Trophoblast cell (in vitro differentiated cells and primary cell): Measurements from ENCODE around the gene USP53.
"Not testable (repeated sequence)": the region's sequence is repeated elsewhere in the genome, so short reads cannot be mapped to it uniquely, and the experiment has no call there.

ENCODE experiments used
- DNase-seq, 2 donors: peaks; one replicate each; pipeline ENCODE4 v3.0.0-alpha.2; 2016
- H2AFZ ChIP-seq: 2 replicates; pipeline ENCODE4 v1.6.1; 2013; ENCODE audit warnings: low read length, moderate library complexity, mild to moderate bottlenecking; ENCODE audit not compliant: insufficient read depth, poor library complexity
- H2AK5ac ChIP-seq: 2 replicates; pipeline ENCODE4 v1.6.1; 2013; ENCODE audit warnings: mild to moderate bottlenecking, low read length
- H2BK120ac ChIP-seq: 2 replicates; pipeline ENCODE4 v1.6.1; 2013; ENCODE audit warnings: low read length, mild to moderate bottlenecking, moderate library complexity; ENCODE audit not compliant: insufficient read depth, poor library complexity
- H2BK12ac ChIP-seq: 2 replicates; pipeline ENCODE4 v1.6.1; 2013; ENCODE audit warnings: mild to moderate bottlenecking, low read length, moderate library complexity
- H2BK5ac ChIP-seq: 2 replicates; pipeline ENCODE4 v1.6.1; 2013; ENCODE audit warnings: low read length, low read depth, moderate library complexity, mild to moderate bottlenecking; ENCODE audit not compliant: poor library complexity
- H3K14ac ChIP-seq: 2 replicates; pipeline ENCODE4 v1.6.1; 2013; ENCODE audit warnings: mild to moderate bottlenecking, low read length
- H3K18ac ChIP-seq: 2 replicates; pipeline ENCODE4 v1.6.1; 2013; ENCODE audit warnings: mild to moderate bottlenecking, low read length
- H3K23ac ChIP-seq: 2 replicates; pipeline ENCODE4 v1.6.1; 2013; ENCODE audit warnings: low read length
- H3K27ac ChIP-seq: 2 replicates; pipeline ENCODE4 v1.5.1; 2013; ENCODE audit warnings: low read depth, mild to moderate bottlenecking, inconsistent platforms, low read length, moderate library complexity
- H3K27me3 ChIP-seq: 2 replicates; pipeline ENCODE4 v1.6.1; 2013; ENCODE audit warnings: inconsistent platforms, mild to moderate bottlenecking, low read length, moderate library complexity; ENCODE audit not compliant: insufficient read depth
- H3K36me3 ChIP-seq, 2 experiments: 1 replicate in 1 of 2; 2 replicates in 1 of 2; pipeline ENCODE4 v1.6.1; 2013; ENCODE audit warnings: low read length in 2 of 2, mild to moderate bottlenecking in 2 of 2, moderate library complexity in 1 of 2; ENCODE audit not compliant: insufficient read depth in 2 of 2, control insufficient read depth in 1 of 2
- H3K4ac ChIP-seq: 2 replicates; pipeline ENCODE4 v1.6.1; 2013; ENCODE audit warnings: low read depth, mild to moderate bottlenecking, low read length, moderate library complexity
- H3K4me1 ChIP-seq, 2 experiments: 1 replicate in 1 of 2; 2 replicates in 1 of 2; pipeline ENCODE4 v1.6.1; 2013; ENCODE audit warnings: low read length in 2 of 2, mild to moderate bottlenecking in 2 of 2, moderate library complexity in 1 of 2; ENCODE audit not compliant: insufficient read depth in 2 of 2, control insufficient read depth in 1 of 2
- H3K4me2 ChIP-seq: 2 replicates; pipeline ENCODE4 v1.6.1; 2013; ENCODE audit warnings: inconsistent platforms, mild to moderate bottlenecking, low read length, moderate library complexity
- H3K4me3 ChIP-seq: 2 replicates; pipeline ENCODE4 v1.5.1; 2013; ENCODE audit warnings: mild to moderate bottlenecking, low read depth, low read length, inconsistent platforms
- H3K79me1 ChIP-seq: one replicate; pipeline ENCODE4 v1.6.1; 2013; ENCODE audit warnings: low read length
- H3K79me2 ChIP-seq: 2 replicates; pipeline ENCODE4 v1.6.1; 2013; ENCODE audit warnings: low read length, mild to moderate bottlenecking; ENCODE audit not compliant: control insufficient read depth, insufficient read depth, poor library complexity
- H3K9ac ChIP-seq: 2 replicates; pipeline ENCODE4 v1.6.1; 2013; ENCODE audit warnings: mild to moderate bottlenecking, low read length
- H3K9me3 ChIP-seq: 2 replicates; pipeline ENCODE4 v1.6.1; 2013; ENCODE audit warnings: low read depth, mild to moderate bottlenecking, control low read depth, inconsistent platforms, low read length; ENCODE audit not compliant: insufficient read depth
- H4K12ac ChIP-seq: 2 replicates; pipeline ENCODE4 v1.6.1; 2013; ENCODE audit warnings: low read depth, mild to moderate bottlenecking, low read length, moderate library complexity
- H4K8ac ChIP-seq: 2 replicates; pipeline ENCODE4 v1.6.1; 2013; ENCODE audit warnings: low read depth, mild to moderate bottlenecking, low read length, moderate library complexity
- H4K91ac ChIP-seq: one replicate; pipeline ENCODE4 v1.6.1; 2013; ENCODE audit warnings: low read depth, mild to moderate bottlenecking, low read length, moderate library complexity
- WGBS: extraction: QIAGEN DNeasy Blood & Tissue Kit; methylation state at CpG from one replicate; pipeline ENCODE4 v1.1.7; 2013; ENCODE audit warnings: missing lambda C conversion rate; ENCODE audit not compliant: insufficient read length, insufficient coverage; ENCODE audit errors: extremely low coverage; 5-methylcytosine and 5-hydroxymethylcytosine counted together

Gene USP53

DNA sequence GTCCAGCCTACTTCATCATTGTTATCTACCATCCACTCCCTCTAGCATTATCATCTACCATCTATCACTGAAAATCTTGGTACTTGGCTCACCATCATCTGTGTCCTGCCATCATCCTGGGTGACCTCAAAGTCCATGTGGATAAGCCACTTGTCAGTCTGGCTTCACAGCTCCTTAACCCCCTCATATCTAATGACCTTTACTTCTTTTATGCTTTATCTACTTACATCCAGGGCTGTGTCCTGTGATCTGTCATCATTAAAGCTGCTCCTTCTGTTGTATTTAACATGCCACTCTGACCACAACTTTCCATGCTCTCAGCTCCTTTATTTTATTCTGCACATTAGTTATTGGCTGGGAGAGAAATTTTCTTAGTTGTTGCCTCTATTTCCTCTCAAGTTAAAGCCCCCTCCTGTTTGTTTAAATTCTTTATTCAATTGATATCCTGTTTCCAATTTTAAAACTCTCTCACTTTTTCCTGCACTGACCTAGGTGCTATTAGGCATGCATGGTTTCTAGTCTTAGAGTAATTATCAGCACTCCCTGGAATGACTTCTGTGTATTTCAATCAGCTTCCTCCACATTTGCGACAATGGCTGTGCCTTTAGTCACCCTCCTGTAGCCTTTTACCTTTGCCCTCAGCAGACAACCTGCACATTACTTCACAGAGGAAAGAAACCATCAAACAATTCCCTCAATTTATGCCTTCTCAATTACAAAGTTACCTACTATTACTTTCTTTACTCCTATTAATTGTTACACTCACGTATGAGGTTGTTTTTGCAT is 117.5 kb downstream of the USP53 start:
- H2BK5ac ChIP-seq: no peak overlapping the region
- no peak overlapping the region for H3K23ac ChIP-seq
- WGBS: no CpG with 5 or more reads among the region's 2 CpGs
- H3K4me1 ChIP-seq: no peaks in the 10 kb centered on the region
- H3K18ac ChIP-seq: no peak overlapping the region
- H3K4ac ChIP-seq: no peak overlapping the region
- H3K36me3 ChIP-seq: no peaks in the 10 kb centered on the region
- H2BK12ac ChIP-seq: no peak overlapping the region
- H3K27ac ChIP-seq: no peak overlapping the region
- no peak overlapping the region for H3K9ac ChIP-seq
- DNase-seq: no peak
- H3K14ac ChIP-seq: no peak overlapping the region
- H3K27me3 ChIP-seq: no peaks in the 10 kb centered on the region
- H3K79me1 ChIP-seq: no peaks in the 10 kb centered on the region
- H3K79me2 ChIP-seq: no peaks in the 10 kb centered on the region
- H4K12ac ChIP-seq: no peak overlapping the region
- no peaks in the 10 kb centered on the region for H3K9me3 ChIP-seq
- no peak overlapping the region for H4K91ac ChIP-seq
- H2AK5ac ChIP-seq: no peak overlapping the region
- no peak overlapping the region for H2AFZ ChIP-seq
- H2BK120ac ChIP-seq: no peak overlapping the region
- H3K4me3 ChIP-seq: no peak overlapping the region
- H3K4me2 ChIP-seq: no peak overlapping the region
- no peak overlapping the region for H4K8ac ChIP-seq

DNA sequence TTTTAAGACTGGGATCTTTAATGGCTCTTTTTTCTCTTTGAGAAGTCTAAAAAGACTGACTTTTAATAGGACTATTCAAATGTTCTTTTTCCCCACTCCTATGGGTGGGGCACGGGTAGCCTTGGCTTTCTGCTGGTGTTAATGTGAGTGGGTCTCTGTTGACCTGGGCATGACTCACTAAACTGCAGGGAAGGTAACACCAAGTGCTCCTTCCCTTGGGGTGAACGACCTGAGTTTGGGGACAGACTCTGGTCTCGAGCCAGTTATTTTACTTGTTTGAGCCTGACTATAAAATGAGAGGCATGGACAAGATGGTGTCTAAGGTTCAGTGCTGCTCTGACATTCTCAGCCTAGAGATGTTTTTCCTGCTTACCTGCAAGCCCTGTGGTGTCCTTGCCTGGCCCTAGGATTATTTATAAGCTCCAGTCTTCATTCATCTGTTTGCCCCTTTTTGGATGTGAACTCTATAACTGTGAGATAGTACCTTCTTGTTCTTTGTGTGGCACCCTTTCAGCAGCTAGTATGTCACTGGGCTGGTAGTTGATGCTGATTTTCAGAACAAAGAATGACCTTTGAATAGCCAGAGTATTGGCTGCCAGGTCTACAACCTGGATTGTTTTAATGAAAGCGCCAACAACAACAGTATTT is 123.9 kb downstream of the USP53 start:
- not testable (repeated sequence) for H3K79me1 ChIP-seq, H3K36me3 ChIP-seq, H2AFZ ChIP-seq, H3K4me1 ChIP-seq, H3K4me2 ChIP-seq, H3K4ac ChIP-seq, DNase-seq, H3K14ac ChIP-seq, H3K23ac ChIP-seq, H3K27ac ChIP-seq, H2BK5ac ChIP-seq, H3K9ac ChIP-seq, H2AK5ac ChIP-seq, H4K91ac ChIP-seq, H3K18ac ChIP-seq, H3K27me3 ChIP-seq, H2BK120ac ChIP-seq, H3K79me2 ChIP-seq, H3K4me3 ChIP-seq, H4K12ac ChIP-seq, H3K9me3 ChIP-seq, H4K8ac ChIP-seq, H2BK12ac ChIP-seq
- WGBS: no CpG with 5 or more reads among the region's 4 CpGs

- Histone ChIP-seq H3K9me3 (no peaks in the 10 kb centered on the region), H2BK5ac (no peak overlapping the region), H4K91ac (no peak overlapping the region), H2AFZ (no peak overlapping the region), H3K23ac (no peak overlapping the region), H3K4me3 (no peak overlapping the region), H3K18ac (no peak overlapping the region), H3K4ac (no peak overlapping the region), H3K36me3 (no peaks in the 10 kb centered on the region), H3K79me1 (no peaks in the 10 kb centered on the region), H3K9ac (no peak overlapping the region), H3K14ac (no peak overlapping the region), H4K8ac (no peak overlapping the region), H4K12ac (no peak overlapping the region), H3K27me3 (no peaks in the 10 kb centered on the region), H3K4me2 (no peak overlapping the region), H2BK120ac (no peak overlapping the region), H3K27ac (no peak overlapping the region), H2AK5ac (no peak overlapping the region), H3K79me2 (no peaks in the 10 kb centered on the region), H3K4me1 (no peaks in the 10 kb centered on the region), H2BK12ac (no peak overlapping the region)
- no CpG with 5 or more reads among the region's 1 CpG for WGBS
- no peak for DNase-seq
These were observed 124.5 kb downstream of the USP53 start for GRCh38 chr4:119337010-119337409.

DNA sequence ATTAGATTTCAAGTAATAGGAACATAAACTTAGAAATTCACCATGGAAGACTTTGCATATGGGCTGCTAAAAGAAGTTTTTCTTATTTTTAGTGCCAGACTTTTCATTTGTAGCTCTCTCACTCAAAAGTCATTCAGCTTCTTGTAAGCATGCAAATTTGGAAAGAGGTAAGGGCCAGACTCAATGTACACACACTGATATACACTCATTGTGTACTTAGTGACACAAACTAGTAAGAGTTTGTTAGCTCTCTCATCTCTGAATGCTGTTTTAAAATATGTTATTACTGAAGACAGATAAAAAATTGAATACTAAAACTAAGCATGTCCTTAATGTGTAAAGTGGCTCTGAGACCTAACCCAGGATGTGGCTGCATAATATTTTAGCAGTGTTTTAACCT is 127.4 kb downstream of the USP53 start:
- not testable (repeated sequence) for H3K9me3 ChIP-seq, H3K27me3 ChIP-seq, H3K36me3 ChIP-seq, H3K79me2 ChIP-seq, DNase-seq, H2BK120ac ChIP-seq, H3K4ac ChIP-seq, H3K4me1 ChIP-seq, H2AK5ac ChIP-seq, H3K23ac ChIP-seq, H3K14ac ChIP-seq, H3K18ac ChIP-seq, H3K4me2 ChIP-seq, H3K79me1 ChIP-seq, H4K91ac ChIP-seq, H3K27ac ChIP-seq, H3K4me3 ChIP-seq, H2BK12ac ChIP-seq, H3K9ac ChIP-seq, H2BK5ac ChIP-seq, H4K12ac ChIP-seq, H2AFZ ChIP-seq, H4K8ac ChIP-seq
